GM19025 (cell line): Measurements from ENCODE around the gene NEUROG2.
"Not testable (repeated sequence)": the region's sequence is repeated elsewhere in the genome, so short reads cannot be mapped to it uniquely, and the experiment has no call there.

Experiments used
- ATAC-seq: cut with Tn5 transposase; IDR thresholded peaks from one replicate; pipeline ENCODE4 v1.9.1; 2021; ENCODE audit warnings: mild to moderate bottlenecking, low read depth, moderate library complexity; ENCODE audit not compliant: unreplicated experiment

Gene NEUROG2

DNA sequence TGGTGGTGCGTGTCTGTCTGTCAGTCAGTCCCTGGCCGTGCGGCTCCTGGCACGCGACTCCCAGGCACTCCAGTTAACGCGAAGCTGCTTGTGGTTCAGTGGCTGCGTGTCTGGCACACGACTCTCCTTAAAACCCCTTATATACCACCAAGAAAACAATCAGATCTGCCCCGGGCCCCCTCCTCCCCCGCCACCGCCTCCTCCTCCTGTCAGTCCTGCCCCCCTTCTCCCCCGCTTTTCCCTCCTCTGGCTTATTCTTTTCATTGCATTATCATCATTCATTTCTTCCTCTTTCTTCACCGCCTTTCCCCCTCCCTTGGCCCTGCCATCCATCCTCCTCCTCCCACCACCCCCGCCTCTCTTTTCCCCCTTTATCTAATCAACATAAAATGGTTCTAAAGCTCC lies at the start of gene NEUROG2:
TSS of gene NEUROG2 (minus strand) at position 115 of the 405 bp plus-strand sequence. CDS start 705 bp downstream, outside the sequence.
- ATAC-seq = no peak

DNA sequence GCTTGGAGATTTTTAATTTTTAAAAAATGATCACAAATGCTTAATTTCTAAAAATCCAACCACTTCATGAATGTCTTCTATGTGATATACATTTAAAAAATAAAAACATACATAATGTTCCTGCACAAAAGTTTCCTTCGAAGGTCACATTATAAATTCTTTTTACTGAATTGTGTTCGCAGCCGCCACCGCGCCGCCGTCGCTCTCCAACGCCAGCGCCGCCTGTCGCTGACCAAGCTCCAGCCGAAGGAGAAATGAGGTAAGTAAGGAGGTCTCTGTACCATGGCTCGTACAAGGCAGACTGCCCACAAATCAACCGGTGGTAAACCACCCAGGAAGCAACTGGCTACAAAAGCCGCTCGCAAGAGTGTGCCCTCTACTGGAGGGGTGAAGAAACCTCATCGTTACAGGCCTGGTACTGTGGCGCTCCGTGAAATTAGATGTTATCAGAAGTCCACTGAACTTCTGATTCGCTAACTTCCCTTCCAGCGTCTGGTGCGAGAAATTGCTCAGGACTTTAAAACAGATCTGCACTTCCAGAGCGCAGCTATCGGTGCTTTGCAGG lies 48.8 kb upstream of the NEUROG2 start:
- ATAC-seq = no peak

DNA sequence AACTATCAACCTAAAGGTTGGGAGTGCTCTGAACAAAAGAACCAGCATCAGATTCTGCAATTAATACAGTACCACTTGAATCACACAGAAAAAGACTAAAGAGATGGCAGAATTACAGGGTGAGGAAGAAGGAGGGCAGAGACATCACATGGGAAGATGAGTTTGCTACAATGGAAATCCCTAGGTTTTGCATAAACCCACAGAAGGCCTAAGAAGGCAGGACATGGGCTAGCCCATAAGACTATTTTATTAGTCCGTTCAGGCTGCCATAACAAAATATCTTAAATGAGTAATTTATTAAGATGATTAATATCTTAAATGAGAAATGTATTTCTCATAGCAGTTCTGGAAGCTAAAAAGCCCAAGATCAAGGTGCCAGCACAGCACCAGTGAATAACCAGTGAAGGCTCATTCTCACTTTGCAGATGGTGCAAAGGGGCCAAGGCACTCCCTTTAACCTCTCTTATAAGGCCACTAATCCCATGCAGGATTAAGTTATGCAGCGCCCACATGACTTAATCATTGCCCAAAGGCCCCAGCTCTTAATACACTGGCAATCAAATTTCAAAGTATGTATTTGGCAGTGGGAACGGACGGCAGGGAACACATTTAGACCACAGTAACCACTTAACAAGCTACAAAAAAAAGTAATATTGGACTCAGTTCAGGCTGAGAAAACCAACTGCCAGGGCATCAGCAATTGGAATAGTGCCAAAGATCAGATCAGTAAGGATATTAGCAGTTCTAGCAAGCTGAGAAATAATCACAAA lies 47.6 kb upstream of the NEUROG2 start:
- ATAC-seq = no peak

DNA sequence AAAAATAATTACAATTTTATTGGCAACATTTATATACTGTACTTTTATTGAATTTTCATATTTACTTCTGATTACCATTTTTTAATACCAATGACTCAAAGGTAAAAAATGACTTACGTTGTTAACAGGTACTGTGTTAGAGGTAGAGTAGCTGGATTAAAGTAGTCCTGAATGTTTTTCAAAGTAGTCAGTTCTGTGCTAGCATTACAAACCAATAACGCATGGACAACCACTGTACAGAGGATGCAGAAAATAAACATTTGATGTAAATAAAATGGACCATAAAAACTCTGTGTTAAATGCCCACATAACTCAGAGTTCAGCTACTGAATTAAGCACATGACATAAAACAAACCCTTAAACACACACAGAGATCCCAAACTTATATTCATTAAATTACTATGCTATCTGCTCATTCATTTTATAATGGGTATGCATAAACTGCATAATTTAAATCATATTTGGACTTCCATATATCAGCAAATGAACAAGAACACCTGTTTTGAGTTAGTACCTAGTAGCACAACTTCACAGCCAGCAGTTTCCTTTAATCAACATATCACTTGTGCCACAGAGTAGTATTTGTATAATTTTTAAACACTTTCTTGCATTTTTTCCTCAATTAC lies 46.4 kb upstream of the NEUROG2 start:
- ATAC-seq = no peak

DNA sequence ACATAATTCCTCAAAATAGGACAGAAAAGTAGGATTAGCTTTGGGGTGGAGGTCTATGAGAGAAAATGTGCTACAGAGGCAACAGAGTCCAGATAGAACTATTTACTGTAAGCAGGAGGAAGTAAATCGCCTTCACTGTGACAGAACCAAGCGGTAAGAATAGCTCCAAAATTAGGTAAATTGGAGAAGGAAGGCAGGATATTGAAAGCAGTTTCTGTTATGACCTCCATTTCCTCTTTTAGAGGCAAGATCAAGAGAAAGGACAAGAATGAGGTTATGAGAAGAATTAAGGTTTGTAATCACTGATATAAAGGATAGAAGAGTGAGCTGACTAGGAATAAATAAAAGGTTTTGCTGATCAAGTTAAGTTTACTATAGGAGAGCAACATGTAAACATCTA lies 44.1 kb upstream of the NEUROG2 start:
- ATAC-seq = no peak

DNA sequence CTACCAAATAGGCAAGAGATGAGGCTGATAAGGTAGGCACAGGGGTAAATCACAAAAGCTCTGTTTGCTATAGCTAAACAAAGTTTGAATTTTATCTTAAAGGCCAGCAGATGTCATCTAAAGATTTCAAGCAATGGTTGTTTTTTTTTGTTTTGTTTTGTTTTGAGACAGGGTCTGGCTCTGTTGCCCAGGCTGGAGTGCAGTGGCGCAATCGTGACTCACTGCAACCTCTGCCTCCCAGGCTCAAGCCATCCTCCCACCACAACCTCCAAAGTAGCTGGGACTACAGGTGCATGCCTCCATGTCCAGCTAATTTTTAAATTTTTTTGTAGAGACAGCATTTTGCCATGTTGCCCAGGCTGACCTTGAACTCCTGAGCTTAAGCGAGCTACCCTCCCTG lies 43.1 kb upstream of the NEUROG2 start:
- ATAC-seq = no peak

DNA sequence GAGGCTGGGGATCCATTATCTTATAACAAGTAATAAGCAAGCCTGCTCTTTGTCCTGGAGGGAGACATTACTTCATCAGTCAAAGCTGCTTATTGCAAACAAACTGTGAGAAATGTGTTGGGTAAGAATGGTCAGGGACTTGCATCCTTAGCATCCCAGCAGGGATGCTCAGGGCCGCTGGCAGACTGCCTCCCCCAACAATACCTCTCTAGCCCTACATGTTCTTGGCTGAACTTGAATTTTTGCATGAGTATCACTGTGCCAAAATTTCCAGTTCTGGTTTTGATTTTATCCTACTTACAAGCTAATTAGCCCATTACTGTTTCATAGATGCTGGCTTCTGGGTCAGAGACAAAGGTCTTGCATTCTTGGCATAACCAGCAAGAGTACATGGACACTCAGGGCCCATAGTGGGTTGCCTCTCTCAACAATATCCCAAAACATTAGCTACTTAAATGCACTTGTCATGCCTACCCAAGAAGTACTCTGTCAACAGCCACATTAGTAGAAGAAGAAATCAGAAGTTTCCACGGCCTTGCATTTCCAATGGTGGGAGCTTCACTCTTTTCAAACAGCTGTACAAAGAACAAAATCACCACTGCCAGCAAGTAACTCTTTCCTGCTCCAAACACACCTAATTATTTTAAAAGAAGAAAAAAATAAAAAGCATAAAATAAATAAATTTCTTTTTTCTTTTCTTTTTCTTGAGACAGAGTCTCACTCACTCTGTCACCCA lies 41.9 kb upstream of the NEUROG2 start:
- no peak for ATAC-seq

DNA sequence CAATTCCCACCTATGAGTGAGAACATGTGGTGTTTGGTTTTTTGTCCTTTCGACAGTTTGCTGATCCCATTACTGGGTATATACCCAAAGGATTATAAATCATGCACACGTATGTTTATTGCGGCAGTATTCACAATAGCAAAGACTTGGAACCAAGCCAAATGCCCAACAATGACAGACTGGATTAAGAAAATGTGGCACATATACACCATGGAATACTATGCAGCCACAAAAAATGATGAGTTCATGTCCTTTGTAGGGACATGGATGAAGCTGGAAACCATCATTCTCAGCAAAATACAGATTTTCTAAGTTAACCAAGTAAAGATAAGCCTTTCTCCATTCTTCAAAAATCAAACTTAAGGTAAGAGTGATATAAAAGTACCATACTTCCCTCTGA lies 38.3 kb upstream of the NEUROG2 start:
- not testable (repeated sequence) for ATAC-seq

DNA sequence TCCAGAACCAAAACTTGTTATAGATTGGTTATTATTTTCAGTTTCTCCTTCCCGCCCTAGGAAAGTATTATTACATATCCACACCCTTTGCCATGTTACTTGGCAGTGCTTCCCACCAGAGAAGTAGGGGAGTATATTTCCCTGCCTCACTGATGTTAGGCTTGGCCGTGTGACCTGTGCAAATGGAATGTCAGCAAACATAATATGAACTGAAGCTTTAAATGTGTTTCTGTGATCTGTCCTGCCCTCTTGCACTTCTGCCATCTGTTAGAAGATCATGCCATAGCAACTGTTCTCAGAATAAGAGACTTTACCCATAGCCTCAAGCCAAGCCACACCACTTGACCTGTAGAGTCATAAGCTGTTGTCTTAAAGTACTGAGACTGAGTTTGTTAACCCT lies 36.7 kb upstream of the NEUROG2 start:
- ATAC-seq = no peak

DNA sequence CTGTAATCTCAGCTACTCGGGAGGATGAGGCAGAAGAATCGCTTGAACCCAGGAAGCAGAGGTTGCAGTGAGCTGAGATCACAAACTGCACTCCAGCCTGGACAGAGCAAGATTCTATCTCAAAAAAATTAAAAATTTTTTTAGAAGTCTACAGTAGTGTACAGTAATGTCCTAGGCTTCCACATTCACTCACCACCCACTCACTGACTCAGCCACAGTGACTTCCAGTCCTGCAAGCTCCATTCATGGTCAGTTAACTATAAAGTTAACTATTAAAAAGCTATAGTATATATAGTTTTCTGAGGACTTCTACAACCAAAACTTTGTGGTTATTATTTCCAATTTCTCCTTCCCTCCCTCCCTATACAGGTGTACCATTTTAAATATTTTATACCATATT lies 34.7 kb upstream of the NEUROG2 start:
- no peak for ATAC-seq

DNA sequence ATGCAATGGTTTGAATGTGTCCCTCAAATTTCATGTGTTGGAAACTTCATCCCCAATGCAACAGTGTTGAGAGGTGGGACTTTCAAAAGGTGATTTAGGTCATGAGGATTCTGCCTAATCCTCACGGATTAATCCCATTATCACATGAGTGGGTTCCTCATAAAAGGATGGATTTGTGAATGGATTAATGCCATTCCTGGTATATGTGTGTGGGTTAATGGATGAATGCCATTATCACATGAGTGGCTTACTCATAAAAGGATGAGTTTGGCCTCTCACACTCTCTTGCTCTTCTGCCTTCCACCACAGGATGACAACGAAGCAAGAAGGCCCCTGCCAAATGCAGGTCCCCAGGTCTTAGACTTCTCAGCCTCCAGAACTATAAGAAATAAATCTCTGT lies 30.5 kb upstream of the NEUROG2 start:
- ATAC-seq = no peak

DNA sequence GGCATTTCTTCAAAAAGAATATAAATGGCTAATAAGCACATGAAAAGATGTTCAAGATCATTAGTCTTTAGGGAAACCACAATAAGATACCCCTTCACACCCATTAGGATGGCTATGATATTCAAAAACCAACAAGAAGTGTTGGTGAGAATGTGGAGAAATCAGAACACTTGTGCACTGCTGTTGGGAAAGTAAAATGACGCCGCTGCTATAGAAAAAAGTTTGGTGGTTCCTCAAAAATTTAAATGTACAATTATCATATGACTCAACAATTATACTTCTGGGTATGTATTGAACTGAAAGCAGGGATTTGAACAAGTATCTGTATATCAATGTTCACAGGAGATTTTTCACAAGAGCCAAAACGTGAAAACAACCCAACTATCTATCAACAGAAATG lies 29.4 kb upstream of the NEUROG2 start:
- ATAC-seq = no peak

DNA sequence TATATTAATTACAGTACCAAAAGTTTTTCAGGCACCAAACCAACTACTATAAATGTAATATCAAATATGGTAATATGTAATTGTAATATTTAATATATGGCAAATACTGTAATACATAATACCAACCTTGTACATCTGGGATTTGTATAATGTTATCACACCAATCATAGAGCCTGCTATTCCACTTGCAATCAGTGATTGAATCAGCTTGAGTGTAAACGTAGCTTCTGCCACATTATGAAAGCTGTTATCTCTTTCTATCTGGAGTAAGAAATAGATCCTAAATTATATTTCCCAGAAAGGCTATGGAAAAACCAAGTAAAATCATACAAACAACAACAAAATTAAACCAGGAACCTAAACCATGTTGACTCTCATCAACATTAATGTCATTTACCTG lies 24.7 kb upstream of the NEUROG2 start:
- ATAC-seq = no peak

DNA sequence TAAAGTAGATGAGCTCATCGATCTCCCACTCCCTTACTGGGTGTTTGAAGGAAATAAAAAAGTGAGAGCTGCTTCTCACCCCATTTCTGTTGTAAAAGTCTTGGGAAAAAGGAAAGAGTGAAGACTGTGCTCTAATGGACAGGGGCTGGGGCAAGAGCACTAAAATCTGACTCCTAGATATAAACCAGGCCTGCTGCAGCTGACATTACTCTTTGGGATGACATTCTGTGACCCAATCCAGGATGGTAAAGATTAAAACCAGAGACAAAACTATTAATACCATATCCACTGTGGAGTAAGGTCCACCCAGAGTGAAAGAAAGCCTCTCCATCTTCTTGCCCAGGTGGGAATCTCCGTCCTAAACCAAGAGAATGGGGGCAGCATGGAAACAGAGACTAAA lies 20.1 kb upstream of the NEUROG2 start:
- no peak for ATAC-seq

DNA sequence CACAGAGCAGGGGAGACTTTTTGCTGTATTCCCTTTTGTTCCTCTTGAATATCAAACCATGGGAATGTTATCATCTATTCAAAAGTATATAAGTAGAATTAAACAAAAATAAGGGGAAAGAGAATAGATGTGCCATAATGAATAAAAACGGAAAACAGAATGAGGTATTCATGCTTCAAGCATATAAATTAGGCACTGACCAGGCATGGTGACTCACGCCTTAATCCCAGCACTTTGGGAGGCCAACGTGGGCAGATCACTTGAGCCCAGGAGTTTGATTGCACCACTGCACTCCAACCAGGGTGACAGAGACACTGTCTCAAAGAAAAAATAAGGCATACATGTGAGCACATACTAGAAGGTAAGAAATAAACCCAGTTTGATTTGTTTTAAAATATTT lies 16.3 kb upstream of the NEUROG2 start:
- ATAC-seq = no peak

DNA sequence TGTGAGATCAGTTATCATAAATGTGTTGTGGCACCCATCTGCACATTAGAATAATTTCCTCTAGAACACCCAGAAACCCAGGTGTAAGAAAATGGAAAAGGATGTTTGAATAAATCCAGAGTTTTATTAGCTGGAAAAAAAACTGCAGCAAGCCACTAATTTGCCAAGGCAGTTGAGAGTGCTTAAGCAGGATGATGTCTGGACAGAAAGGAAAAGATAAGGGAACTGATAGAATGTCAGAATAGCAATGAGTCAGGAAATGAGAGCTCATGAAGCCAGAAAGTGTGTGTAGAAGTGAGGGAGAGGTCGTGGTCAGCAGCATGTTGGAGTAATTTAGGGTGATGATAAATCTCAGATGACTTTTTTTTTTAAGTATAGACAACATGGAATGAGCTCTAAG lies 15.2 kb upstream of the NEUROG2 start:
- ATAC-seq = no peak

DNA sequence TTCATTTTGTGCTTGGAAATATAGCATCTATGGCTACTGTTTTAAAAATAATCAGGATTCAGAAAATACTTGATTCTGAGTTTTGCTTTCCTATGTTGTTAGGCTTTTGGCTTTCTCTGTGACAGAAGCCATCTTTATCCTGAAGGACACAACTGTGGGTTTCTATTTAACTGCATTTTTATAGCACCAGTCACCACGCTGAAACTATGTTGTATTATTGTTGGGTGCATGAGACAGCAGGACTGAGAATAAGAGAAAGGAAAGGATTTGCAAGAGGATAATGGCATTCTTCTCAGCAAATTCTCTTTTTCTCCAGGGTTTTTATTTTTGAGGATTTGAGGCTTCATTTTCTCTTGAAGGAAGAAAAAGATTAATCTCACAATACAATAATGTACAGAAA lies 10.1 kb upstream of the NEUROG2 start:
- no peak for ATAC-seq

DNA sequence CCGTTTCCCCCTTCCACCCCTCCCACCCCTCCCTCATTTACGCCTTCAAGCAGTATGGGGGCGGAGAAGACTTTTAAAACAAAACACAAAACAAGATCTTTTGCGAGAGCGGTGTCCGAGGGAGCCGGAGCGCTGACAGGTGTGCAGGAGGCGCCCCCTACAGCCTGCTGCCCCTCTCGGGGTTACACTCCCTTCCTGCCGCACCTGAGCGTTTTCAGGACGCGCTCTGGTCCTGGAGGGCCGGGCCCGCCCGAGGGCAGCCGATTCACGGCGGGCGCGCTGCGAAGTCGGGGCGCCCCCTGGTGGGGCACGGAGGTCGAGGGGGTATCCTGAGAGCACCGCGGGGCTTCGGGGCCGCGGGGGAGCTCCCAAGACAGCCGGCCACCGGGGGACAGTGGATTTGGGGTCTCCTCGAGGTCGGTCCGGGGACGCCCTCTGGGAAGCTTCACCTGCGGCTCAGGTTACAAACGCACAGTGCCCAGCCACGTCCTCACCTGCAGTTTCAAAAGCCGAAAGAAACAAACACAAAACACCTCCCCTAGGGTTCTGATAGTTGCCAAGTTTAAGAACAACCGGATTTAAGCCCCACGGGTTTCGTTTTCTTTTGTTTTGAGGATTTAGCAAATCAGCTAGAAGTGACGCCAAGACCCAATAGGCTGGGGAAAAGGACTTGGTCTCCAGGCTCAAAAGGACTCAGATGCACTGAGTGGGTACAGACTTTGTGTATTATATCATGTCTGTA lies 8.0 kb upstream of the NEUROG2 start:
- ATAC-seq = peak; percentile 80

DNA sequence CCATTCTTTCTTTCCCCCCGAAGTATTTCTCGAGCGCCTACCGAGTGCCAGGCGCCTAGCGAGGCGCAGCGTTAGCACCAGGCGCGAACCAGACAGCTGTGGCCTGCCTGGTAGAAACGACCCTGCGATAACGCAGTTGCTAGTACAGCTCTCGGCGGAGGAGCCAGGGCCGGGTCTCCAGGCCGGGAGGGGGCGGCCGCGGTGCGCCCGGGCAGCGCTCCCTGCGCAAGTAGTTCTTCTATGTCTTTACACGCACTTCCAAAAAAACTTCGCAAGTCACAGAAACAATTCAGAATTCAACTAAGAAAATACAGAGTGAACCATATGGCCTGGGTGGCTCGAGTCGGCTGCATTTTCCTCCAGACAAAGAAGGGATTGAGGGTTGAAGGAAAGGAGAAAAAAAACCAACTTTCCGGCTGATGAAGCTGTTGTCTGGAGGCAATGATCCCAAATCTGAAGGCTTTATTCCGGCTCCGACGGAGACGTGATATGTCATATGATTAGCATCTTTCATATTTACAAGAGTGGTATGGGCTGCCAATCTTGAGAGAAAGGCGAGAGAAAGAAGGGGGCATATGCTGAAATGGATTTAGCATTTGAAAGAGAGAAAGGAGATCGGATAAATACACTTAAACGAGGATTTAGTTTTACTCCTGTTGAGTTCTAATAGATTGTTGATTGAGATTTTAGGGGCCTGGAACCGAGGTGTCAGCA lies 7.2 kb upstream of the NEUROG2 start:
- peak; percentile 36 for ATAC-seq

DNA sequence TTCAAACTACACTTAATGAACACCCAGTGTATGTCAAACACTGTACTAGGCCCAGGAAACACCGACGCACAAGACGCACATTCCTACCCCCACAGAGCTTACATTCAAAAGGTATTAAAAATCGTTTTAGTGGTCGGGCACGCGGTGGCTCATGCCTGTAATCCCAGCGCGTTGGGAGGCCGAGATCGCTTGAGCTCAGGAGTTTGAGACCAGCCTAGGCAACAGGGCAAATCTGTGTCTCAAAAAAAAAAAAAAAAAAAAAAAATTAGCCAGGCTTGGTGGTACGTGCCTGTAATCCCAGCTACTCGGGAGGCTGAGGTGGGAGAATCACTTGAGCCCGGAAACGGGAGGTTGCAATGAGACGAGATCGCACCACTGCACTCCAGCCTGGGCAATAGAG lies 6.5 kb upstream of the NEUROG2 start:
- not testable (repeated sequence) for ATAC-seq
